Brain microvascular endothelial cell (primary cell): ENCODE results near the gene HBS1L.

ENCODE experiments used
- DNase-seq: peaks from one replicate; pipeline ENCODE4 v3.0.0-alpha.2; 2020
- H3K27ac ChIP-seq: fragments of 250-450 bp; sonication (Bioruptor Pico); 2 replicates; pipeline ENCODE4 v1.5.1; 2020; ENCODE audit warnings: mild to moderate bottlenecking, moderate library complexity
- H3K27me3 ChIP-seq: fragments of 250-450 bp; sonication (Bioruptor Pico); replicated peaks from 2 replicates; pipeline ENCODE4 v1.5.1; 2020; ENCODE audit warnings: mild to moderate bottlenecking
- H3K36me3 ChIP-seq: fragments of 250-450 bp; sonication (Bioruptor Pico); replicated peaks from 2 replicates; pipeline ENCODE4 v1.5.1; 2020; ENCODE audit warnings: mild to moderate bottlenecking
- H3K4me3 ChIP-seq: 2 replicates; pipeline ENCODE4 v1.5.1; 2011; ENCODE audit warnings: low read depth, mild to moderate bottlenecking, control low read depth, low read length, moderate library complexity
- in situ Hi-C: cut with HindIII; loops from 2 replicates; pipeline ENCODE4 v1.10.0; 2017; ENCODE audit warnings: low sequenced_read_pairs, low pct_ligation_motif_present
- TF ChIP-seq, protein P1 (sequence below): IDR thresholded peaks from 2 replicates; pipeline ENCODE4 v1.5.1; 2011; ENCODE audit warnings: low read depth, mild to moderate bottlenecking, moderate library complexity, low read length, control low read depth, inconsistent platforms; ENCODE audit errors: missing control alignments

Gene HBS1L

DNA sequence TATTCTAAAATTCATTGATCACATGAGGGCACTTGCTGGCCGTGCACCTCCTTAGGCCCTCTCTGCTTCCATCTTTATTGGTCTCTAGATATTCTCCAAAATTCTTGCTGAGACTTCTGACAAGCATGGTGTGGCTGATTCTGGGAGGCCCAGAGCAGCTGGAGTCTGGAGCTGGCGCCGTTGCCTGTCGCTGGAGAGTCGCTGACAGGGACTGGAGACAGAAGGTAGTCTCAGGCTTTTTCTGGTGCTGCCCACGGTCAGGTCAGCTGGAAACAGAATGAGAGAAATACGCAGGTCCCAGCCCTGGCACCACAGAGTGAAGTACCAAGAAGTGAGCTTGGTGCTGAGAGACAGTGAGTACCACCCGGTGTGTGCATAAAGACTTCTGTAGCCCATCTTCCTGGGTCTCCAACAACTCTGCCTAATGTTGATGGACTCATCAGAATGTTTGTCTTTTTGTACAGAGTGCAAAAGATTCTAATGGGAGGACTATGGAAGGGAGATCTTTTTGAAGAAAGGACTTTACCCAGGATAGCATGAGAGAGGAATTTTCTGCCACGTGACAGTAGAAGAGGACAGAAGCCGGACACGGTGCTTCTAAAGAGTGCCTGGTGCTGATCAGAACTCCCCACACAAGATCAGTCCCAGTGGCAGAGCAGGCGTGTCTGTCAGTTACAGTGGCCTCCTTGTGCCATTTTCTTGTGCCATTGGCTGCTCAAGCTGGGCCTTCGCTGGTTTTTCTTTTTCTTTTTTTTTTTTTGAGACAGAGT lies 102.9 kb downstream of the HBS1L start:
- no peaks in the 10 kb centered on the region for H3K27me3 ChIP-seq
- H3K4me3 ChIP-seq = no peak overlapping the region
- in situ Hi-C loops = no loop called here
- no peaks in the 10 kb centered on the region for H3K36me3 ChIP-seq
- no peak for DNase-seq
- TF ChIP-seq, protein P1, sequence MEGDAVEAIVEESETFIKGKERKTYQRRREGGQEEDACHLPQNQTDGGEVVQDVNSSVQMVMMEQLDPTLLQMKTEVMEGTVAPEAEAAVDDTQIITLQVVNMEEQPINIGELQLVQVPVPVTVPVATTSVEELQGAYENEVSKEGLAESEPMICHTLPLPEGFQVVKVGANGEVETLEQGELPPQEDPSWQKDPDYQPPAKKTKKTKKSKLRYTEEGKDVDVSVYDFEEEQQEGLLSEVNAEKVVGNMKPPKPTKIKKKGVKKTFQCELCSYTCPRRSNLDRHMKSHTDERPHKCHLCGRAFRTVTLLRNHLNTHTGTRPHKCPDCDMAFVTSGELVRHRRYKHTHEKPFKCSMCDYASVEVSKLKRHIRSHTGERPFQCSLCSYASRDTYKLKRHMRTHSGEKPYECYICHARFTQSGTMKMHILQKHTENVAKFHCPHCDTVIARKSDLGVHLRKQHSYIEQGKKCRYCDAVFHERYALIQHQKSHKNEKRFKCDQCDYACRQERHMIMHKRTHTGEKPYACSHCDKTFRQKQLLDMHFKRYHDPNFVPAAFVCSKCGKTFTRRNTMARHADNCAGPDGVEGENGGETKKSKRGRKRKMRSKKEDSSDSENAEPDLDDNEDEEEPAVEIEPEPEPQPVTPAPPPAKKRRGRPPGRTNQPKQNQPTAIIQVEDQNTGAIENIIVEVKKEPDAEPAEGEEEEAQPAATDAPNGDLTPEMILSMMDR = no peak
- H3K27ac ChIP-seq = no peak overlapping the region

DNA sequence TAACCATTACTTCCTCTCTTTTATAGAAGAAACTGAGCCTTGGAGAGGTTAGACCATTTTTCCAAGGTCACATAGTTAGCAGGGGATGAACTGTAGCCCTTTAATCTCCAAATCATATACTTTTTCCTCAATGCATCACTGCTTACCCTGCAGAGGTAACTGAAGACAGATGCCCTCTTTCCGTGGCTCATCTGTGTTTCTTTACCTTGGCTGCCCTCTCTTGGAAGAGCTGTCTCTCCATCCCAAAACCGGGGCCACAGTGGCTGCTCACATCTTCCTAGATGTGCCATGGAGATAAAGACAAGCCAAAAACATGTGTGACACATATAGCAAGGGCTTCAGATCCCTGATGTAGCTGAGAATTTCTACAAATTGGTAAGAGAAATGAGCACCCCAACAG lies 104.1 kb downstream of the HBS1L start:
- Histone ChIP-seq H3K27me3 (no peaks in the 10 kb centered on the region), H3K27ac (no peak overlapping the region), H3K4me3 (no peak overlapping the region), H3K36me3 (no peaks in the 10 kb centered on the region)
- TF ChIP-seq, protein P1 = no peak
- in situ Hi-C loops = no loop called here
- no peak for DNase-seq

DNA sequence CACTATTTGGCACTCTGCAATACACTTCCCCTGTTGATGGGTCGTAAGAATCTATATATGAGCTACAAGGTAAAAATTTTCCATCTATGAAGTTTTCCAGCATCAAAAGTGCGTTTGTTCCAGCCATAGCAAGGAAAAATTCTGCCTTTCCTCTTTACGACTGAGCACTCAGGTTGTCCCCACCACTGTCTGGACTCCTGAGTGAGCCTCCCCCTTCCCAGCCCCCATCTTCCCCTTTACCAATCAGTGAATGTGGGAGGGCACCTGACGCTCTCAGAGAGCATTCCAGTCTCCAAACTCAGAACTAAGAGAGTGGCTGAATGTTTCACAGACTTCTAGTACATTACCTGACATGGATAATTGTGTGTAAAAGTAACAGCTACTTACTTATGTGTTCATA lies 104.7 kb downstream of the HBS1L start, which contains the start of gene ALDH8A1:
Gene ALDH8A1 (minus strand): TSS at position 175 of the 400 bp plus-strand sequence. CDS start 48 bp downstream, at position 127.
- no peak within 1 kb of the TSS for H3K4me3 ChIP-seq
- TF ChIP-seq, protein P1 = no peak
- in situ Hi-C loops = no loop called here
- H3K36me3 ChIP-seq = no peaks in the 10 kb centered on the region
- H3K27me3 ChIP-seq = no peaks in the 10 kb centered on the region
- H3K27ac ChIP-seq = no peak within 1 kb of the TSS
- DNase-seq = no peak

DNA sequence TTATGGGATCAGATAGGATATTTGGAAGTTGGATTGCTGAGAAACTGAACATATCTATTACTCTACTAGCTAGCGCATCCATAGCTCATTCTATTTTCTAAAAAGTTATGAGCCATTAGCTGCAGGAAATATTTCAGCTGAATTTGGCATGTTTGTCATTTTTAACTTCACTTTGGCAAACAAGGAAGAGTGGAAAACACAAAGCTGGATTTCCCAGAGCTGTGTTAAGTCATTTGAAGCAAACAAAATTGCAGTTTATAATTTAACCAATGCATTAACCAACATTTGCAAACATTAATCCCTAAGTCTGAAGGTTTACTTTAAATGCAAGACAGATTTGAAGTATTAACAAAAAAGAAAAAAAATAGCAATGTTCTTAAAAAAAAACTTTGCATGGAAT lies 105.9 kb downstream of the HBS1L start:
- Histone ChIP-seq H3K27ac (no peak overlapping the region), H3K36me3 (no peaks in the 10 kb centered on the region), H3K4me3 (no peak overlapping the region), H3K27me3 (no peaks in the 10 kb centered on the region)
- DNase-seq = no peak
- in situ Hi-C loops = no loop called here
- TF ChIP-seq, protein P1 = no peak

DNA sequence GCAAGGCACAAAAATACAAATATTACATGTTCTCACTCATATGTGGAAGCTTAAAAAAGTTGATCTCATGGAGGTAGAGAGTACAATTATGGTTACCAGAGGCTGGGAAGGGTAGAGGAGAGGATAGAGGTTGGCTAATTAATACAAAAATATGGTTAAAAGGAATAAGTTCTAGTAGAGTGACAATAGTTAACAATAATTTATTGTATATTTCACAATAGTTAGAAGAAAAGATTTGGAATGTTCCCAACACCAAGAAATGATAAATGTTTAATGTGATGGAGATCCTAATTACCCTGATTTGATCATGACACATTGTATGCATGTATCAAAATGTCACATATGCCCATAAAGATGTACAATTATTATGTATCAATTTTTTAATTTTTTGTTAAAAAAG lies 106.5 kb downstream of the HBS1L start:
- H3K4me3 ChIP-seq = no peak overlapping the region
- H3K27me3 ChIP-seq = no peaks in the 10 kb centered on the region
- H3K36me3 ChIP-seq = no peaks in the 10 kb centered on the region
- TF ChIP-seq, protein P1 = no peak
- in situ Hi-C loops = no loop called here
- no peak for DNase-seq
- H3K27ac ChIP-seq = no peak overlapping the region

DNA sequence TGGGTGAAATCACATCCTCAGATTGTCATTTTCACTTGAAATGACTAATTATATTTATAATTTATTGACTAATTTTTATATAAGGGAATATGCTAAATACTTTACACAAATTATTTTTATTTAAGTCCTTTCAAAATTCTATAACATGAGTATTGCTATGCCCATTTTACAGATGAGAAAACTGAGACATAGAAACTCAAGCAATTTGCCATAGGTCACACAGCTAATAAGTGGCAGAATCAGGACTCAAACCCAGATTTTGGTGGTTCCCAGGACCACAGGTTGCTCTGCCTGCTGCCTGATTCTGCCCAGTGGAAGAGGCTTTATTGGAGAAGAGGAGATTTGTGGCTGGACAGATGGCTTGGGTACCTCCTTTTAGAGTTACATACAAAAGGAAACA lies 109.6 kb downstream of the HBS1L start:
- TF ChIP-seq, protein P1 = no peak
- in situ Hi-C loops = no loop called here
- Histone ChIP-seq H3K27me3 (no peaks in the 10 kb centered on the region), H3K27ac (no peak overlapping the region), H3K4me3 (no peak overlapping the region), H3K36me3 (no peaks in the 10 kb centered on the region)
- no peak for DNase-seq
